Esophagus (tissue), 2 donors: ENCODE results near the gene SEMA3C. TPM values are rescaled to one million over a fixed set of nuclear protein-coding genes. Genes with fewer than 3 reads are reported as not detected.
"Not testable (repeated sequence)": the region's sequence is repeated elsewhere in the genome, so short reads cannot be mapped to it uniquely, and the experiment has no call there.

Experiments used
- H3K27ac ChIP-seq, 2 donors: one replicate each; pipeline ENCODE4 v1.5.1; 2013; ENCODE audit warnings: low read depth in 2 of 2, mild to moderate bottlenecking in 2 of 2, inconsistent platforms in 1 of 2, low read length in 1 of 2, moderate library complexity in 1 of 2
- H3K27me3 ChIP-seq, 2 donors: one replicate each; pipeline ENCODE4 v1.6.1; 2013; ENCODE audit warnings: low read length in 2 of 2, control low read depth in 1 of 2, mild to moderate bottlenecking in 1 of 2; ENCODE audit not compliant: insufficient read depth in 2 of 2, control insufficient read depth in 1 of 2
- H3K36me3 ChIP-seq, 2 donors: one replicate each; pipeline ENCODE4 v1.6.1; 2013; ENCODE audit warnings: low read length in 1 of 2; ENCODE audit not compliant: control insufficient read depth in 2 of 2, insufficient read depth in 2 of 2
- H3K4me1 ChIP-seq, 2 donors: one replicate each; pipeline ENCODE4 v1.6.1; 2013; ENCODE audit warnings: low read length in 1 of 2; ENCODE audit not compliant: control insufficient read depth in 2 of 2, insufficient read depth in 2 of 2
- H3K4me3 ChIP-seq, 2 donors: one replicate each; pipeline ENCODE4 v1.5.1; 2013; ENCODE audit warnings: low read length in 2 of 2, mild to moderate bottlenecking in 2 of 2, low read depth in 1 of 2, moderate library complexity in 1 of 2
- H3K9me3 ChIP-seq, 2 donors: one replicate each; pipeline ENCODE4 v1.6.1; 2013; ENCODE audit warnings: mild to moderate bottlenecking in 2 of 2, low read depth in 1 of 2, low read length in 1 of 2, moderate library complexity in 1 of 2; ENCODE audit not compliant: control insufficient read depth in 2 of 2, insufficient read depth in 1 of 2
- WGBS, 2 donors: extraction: QIAGEN DNeasy Blood & Tissue Kit; methylation state at CpG; one replicate each; pipeline ENCODE4 v1.1.7; 2013; 5-methylcytosine and 5-hydroxymethylcytosine counted together
- polyA plus RNA-seq, 2 donors: library from polyadenylated mRNA; stranded (reverse); fragments of 200-250 nt; gene quantifications; one replicate each; pipeline ENCODE4 v1.2.3, GENCODE V29; 2013
- donor health status: healthy with polysubstance abuse.
- donor health status: Bipolar disorder and iron deficiency.

Gene SEMA3C
- polyA plus RNA-seq, 2 donors = 1.8 to 3.4 TPM

GRCh38 chr7:80932536-80932935 lies 13.7 kb upstream of the SEMA3C start:
- Histone ChIP-seq H3K4me1 (no peaks in the 10 kb centered on the region), H3K9me3 (no peaks in the 10 kb centered on the region), H3K27me3 (no peaks in the 10 kb centered on the region), H3K36me3 (no peaks in the 10 kb centered on the region), H3K27ac (no peak overlapping the region), H3K4me3 (no peak overlapping the region)

DNA sequence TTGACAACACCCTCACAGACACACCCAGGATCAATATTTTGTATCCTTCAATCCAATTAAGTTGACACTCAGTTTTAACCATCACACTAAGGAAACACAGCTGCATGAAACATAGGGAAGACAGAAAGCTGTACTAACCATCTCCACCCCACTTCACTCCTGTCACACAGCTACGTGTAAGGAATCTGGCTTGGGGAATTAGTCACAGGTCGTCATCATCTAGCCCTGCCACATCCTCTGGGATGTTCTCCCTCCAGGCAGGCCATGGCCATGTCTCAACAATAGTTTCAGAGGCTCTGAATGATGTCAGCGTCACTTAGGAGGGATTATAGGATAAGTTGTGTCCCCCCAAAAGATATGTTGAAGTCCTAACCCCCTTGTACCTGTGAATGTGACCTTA lies 10.8 kb upstream of the SEMA3C start:
- Histone ChIP-seq H3K27me3 (no peaks in the 10 kb centered on the region), H3K36me3 (no peaks in the 10 kb centered on the region), H3K4me1 (no peaks in the 10 kb centered on the region), H3K9me3 (no peaks in the 10 kb centered on the region), H3K4me3 (no peak overlapping the region), H3K27ac (no peak overlapping the region)
- WGBS, 2 donors = 78 to 84% methylated on average over 3 of the region's 3 CpGs

- not testable (repeated sequence) for H3K4me3 ChIP-seq, H3K27ac ChIP-seq, H3K36me3 ChIP-seq, H3K9me3 ChIP-seq, H3K27me3 ChIP-seq, H3K4me1 ChIP-seq
- WGBS, 2 donors = 97 to 98% methylated on average over 6 of the region's 6 CpGs
Measured at GRCh38 chr7:80926955-80927354, 8.1 kb upstream of the SEMA3C start.

- peaks cover 0 to 2% of the 10 kb centered on the region in 2 donors for H3K4me1 ChIP-seq
- H3K4me3 ChIP-seq = no peak overlapping the region
- H3K36me3 ChIP-seq = no peaks in the 10 kb centered on the region
- no peaks in the 10 kb centered on the region for H3K9me3 ChIP-seq
- no peaks in the 10 kb centered on the region for H3K27me3 ChIP-seq
- 43 to 53% methylated on average over 2 of the region's 2 CpGs for WGBS, 2 donors
- H3K27ac ChIP-seq = no peak overlapping the region
Measured at GRCh38 chr7:80924090-80924489, 5.2 kb upstream of the SEMA3C start.

GRCh38 chr7:80923211-80923612 lies 4.4 kb upstream of the SEMA3C start:
- Histone ChIP-seq H3K36me3 (no peaks in the 10 kb centered on the region), H3K4me1 (peaks cover 0 to 2% of the 10 kb centered on the region in 2 donors), H3K27ac (no peak overlapping the region), H3K27me3 (no peaks in the 10 kb centered on the region), H3K4me3 (no peak overlapping the region), H3K9me3 (no peaks in the 10 kb centered on the region)
- 86 to 88% methylated on average over 4 of the region's 4 CpGs for WGBS, 2 donors

- Histone ChIP-seq H3K9me3 (no peaks in the 10 kb centered on the region), H3K27ac (no peak overlapping the region), H3K27me3 (no peaks in the 10 kb centered on the region), H3K36me3 (no peaks in the 10 kb centered on the region), H3K4me1 (peaks cover 0 to 2% of the 10 kb centered on the region in 2 donors), H3K4me3 (no peak overlapping the region)
- 61 to 65% methylated on average over 5 of the region's 5 CpGs for WGBS, 2 donors
Measured at GRCh38 chr7:80922253-80923049, 3.6 kb upstream of the SEMA3C start.

DNA sequence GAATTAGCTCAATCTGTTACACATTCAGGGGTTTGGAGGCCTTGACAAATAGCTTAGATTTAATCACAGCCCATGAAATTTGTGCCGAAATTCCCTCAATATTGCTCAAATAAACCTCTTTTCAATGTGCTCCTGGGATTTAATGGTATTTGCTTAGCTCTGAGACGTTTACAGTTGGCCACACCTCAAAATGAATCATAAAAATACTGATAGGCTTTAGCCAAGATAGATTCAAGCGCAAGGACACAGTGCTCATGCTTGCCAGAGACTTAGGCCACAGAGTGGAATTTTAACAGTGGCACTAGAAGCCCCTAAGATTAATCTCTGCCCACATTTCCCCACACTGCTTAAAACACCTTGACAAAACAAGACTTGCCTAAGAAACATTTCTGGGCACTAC lies 2.3 kb upstream of the SEMA3C start:
- H3K27me3 ChIP-seq = no peaks in the 10 kb centered on the region
- peaks cover 0 to 2% of the 10 kb centered on the region in 2 donors for H3K4me1 ChIP-seq
- H3K27ac ChIP-seq = no peak overlapping the region
- H3K4me3 ChIP-seq = no peak overlapping the region
- H3K36me3 ChIP-seq = no peaks in the 10 kb centered on the region
- no peaks in the 10 kb centered on the region for H3K9me3 ChIP-seq
- WGBS, 2 donors = 32 to 39% methylated on average over 3 of the region's 3 CpGs

GRCh38 chr7:80918399-80918798 lies 452 bp downstream of the SEMA3C start:
- 6% methylated on average over 8 of the region's 8 CpGs for WGBS, 2 donors
- Histone ChIP-seq H3K9me3 (no peaks in the 10 kb centered on the region), H3K27ac (peak overlapping the region in 1 of 2 donors; percentile 71)

GRCh38 chr7:80916770-80917741 lies 1.8 kb downstream of the SEMA3C start:
- Histone ChIP-seq H3K36me3 (no peaks in the 10 kb centered on the region), H3K27me3 (no peaks in the 10 kb centered on the region), H3K9me3 (no peaks in the 10 kb centered on the region), H3K4me3 (peak overlapping the region in 1 of 2 donors; percentile 28), H3K4me1 (peaks cover 0 to 2% of the 10 kb centered on the region in 2 donors), H3K27ac (no peak overlapping the region)
- 73 to 75% methylated on average over 3 of the region's 3 CpGs for whole genome bisulfite sequencing, 2 donors

More at GRCh38 chr7:80918399-80918798, 452 bp downstream of the SEMA3C start:
- H3K4me3 ChIP-seq = peak overlapping the region; percentile 51 to 57
- no peaks in the 10 kb centered on the region for H3K27me3 ChIP-seq
- no peaks in the 10 kb centered on the region for H3K36me3 ChIP-seq
- H3K4me1 ChIP-seq = peaks cover 0 to 2% of the 10 kb centered on the region in 2 donors
